ENCODE results near the gene ZNF700. TPM values are rescaled to one million over a fixed set of nuclear protein-coding genes. Genes with fewer than 3 reads are reported as not detected.

The ZNF700 gene
- polyA plus RNA-seq, 1 donor from 2014 or later: 35.9 TPM

DNA sequence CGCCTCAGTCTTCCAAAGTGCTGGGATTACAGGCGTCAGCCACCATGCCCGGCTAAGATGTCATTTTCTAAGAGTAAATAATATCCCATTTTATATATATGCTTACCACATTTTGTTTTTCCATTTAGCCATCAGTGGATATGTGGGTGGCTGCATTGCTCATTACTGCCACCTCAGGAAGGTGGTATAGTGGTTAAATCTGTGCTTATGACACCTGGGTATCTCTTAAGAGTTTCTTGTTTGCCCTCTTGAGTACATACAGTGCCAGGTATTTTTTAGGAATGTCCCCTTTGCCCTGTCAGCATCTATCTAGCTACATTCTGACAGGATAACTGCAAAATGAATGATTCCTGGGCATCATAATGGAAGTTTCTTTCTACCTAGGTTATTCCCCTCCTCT, 22.7 kb upstream of the ZNF700 start:
- no peak overlapping the region for H3K9ac ChIP-seq (ENCODE audit: low read length)
- H3K9me2 ChIP-seq (ENCODE audit: insufficient read depth, low read length): no peaks in the 10 kb centered on the region
- TF ChIP-seq TAF1 (IDR thresholded peaks at IDR 0.05; ENCODE audit: low read depth): no peak
- TF ChIP-seq CTCF (IDR thresholded peaks at IDR 0.05; ENCODE audit: poor library complexity, severe bottlenecking): no peak
- no peak for TF ChIP-seq RAD21 (conservative IDR thresholded peaks at IDR 0.05)
- TF ChIP-seq EZH2 (IDR thresholded peaks at IDR 0.05; ENCODE audit: borderline replicate concordance, insufficient read depth, low read length, poor library complexity, severe bottlenecking): no peak
- no peak for TF ChIP-seq REST (IDR thresholded peaks at IDR 0.05; ENCODE audit: borderline replicate concordance)
- no peak for TF ChIP-seq SMC3 (conservative IDR thresholded peaks at IDR 0.05; ENCODE audit: poor library complexity)
- TF ChIP-seq EP300 (conservative IDR thresholded peaks at IDR 0.05; ENCODE audit: poor library complexity, severe bottlenecking): no peak
- no peak for TF ChIP-seq MXI1 (conservative IDR thresholded peaks at IDR 0.05; ENCODE audit: poor library complexity, severe bottlenecking)
- TF ChIP-seq POLR2AphosphoS5 (IDR thresholded peaks at IDR 0.05): no peak
- H3K36me3 ChIP-seq (ENCODE audit: insufficient read depth, low read length): peaks cover 21% of the 10 kb centered on the region
- H3K9me3 ChIP-seq (ENCODE audit: low read length): peaks cover 34% of the 10 kb centered on the region
- H3K27ac ChIP-seq (ENCODE audit: low read length): no peak overlapping the region
- H3K4me2 ChIP-seq (ENCODE audit: low read length): no peak overlapping the region
- H4K20me1 ChIP-seq (ENCODE audit: insufficient read depth): no peaks in the 10 kb centered on the region
- no peaks in the 10 kb centered on the region for H3K27me3 ChIP-seq (ENCODE audit: insufficient read depth, low read depth, low read length)
- no peak overlapping the region for H2AFZ ChIP-seq (ENCODE audit: low read depth, low read length)
- H3K4me3 ChIP-seq (ENCODE audit: low read length): no peak overlapping the region
- H3F3A ChIP-seq (ENCODE audit: insufficient read depth, low read length, poor library complexity, severe bottlenecking): no peaks in the 10 kb centered on the region
- H3K79me2 ChIP-seq (replicated peaks; ENCODE audit: insufficient read depth, low read length): peaks cover 8% of the 10 kb centered on the region

GRCh38 chr19:11905928-11906327, 19.0 kb upstream of the ZNF700 start:
- no peak overlapping the region for H3K4me3 ChIP-seq (ENCODE audit: low read length)

More at GRCh38 chr19:11905928-11906327, 19.0 kb upstream of the ZNF700 start:
- Histone ChIP-seq H3K36me3 (ENCODE audit: insufficient read depth, low read length) (peaks cover 21% of the 10 kb centered on the region), H2AFZ (ENCODE audit: low read depth, low read length) (no peak overlapping the region), H3K9me2 (ENCODE audit: insufficient read depth, low read length) (no peaks in the 10 kb centered on the region), H3K27me3 (ENCODE audit: insufficient read depth, low read depth, low read length) (no peaks in the 10 kb centered on the region), H3K9me3 (ENCODE audit: low read length) (peaks cover 34% of the 10 kb centered on the region), H3K4me2 (ENCODE audit: low read length) (no peak overlapping the region), H3K79me2 (replicated peaks; ENCODE audit: insufficient read depth, low read length) (peaks cover 6% of the 10 kb centered on the region), H3K27ac (ENCODE audit: low read length) (no peak overlapping the region), H3F3A (ENCODE audit: insufficient read depth, low read length, poor library complexity, severe bottlenecking) (no peaks in the 10 kb centered on the region), H3K9ac (ENCODE audit: low read length) (no peak overlapping the region), H4K20me1 (ENCODE audit: insufficient read depth) (no peaks in the 10 kb centered on the region)
- TF ChIP-seq MXI1 (conservative IDR thresholded peaks at IDR 0.05; ENCODE audit: poor library complexity, severe bottlenecking) (no peak), POLR2AphosphoS5 (IDR thresholded peaks at IDR 0.05) (no peak), RAD21 (conservative IDR thresholded peaks at IDR 0.05) (no peak), SMC3 (conservative IDR thresholded peaks at IDR 0.05; ENCODE audit: poor library complexity) (no peak), CTCF (IDR thresholded peaks at IDR 0.05; ENCODE audit: poor library complexity, severe bottlenecking) (no peak), REST (IDR thresholded peaks at IDR 0.05; ENCODE audit: borderline replicate concordance) (no peak), TAF1 (IDR thresholded peaks at IDR 0.05; ENCODE audit: low read depth) (no peak), EZH2 (IDR thresholded peaks at IDR 0.05; ENCODE audit: borderline replicate concordance, insufficient read depth, low read length, poor library complexity, severe bottlenecking) (no peak), EP300 (conservative IDR thresholded peaks at IDR 0.05; ENCODE audit: poor library complexity, severe bottlenecking) (no peak)

Measured in neural cell (in vitro differentiated cells).